Left ventricle myocardium superior (tissue), 1 donor: ENCODE results near the gene CACUL1. TPM values are rescaled to one million over a fixed set of nuclear protein-coding genes. Genes with fewer than 3 reads are reported as not detected.
"Not testable (repeated sequence)": the region's sequence is repeated elsewhere in the genome, so short reads cannot be mapped to it uniquely, and the experiment has no call there.

Experiments used
- ATAC-seq: fragments of 200-7000 bp; cut with Tn5 transposase; one replicate; pipeline ENCODE4 v1.9.1; 2020; ENCODE audit warnings: mild to moderate bottlenecking, moderate library complexity
- DNase-seq: peaks from one replicate; pipeline ENCODE4 v3.0.0-alpha.2; 2020
- intact Hi-C: fragments of 100-400 bp; cut with micrococcal nuclease; formaldehyde crosslinking; loops from one replicate; pipeline ENCODE4 v1.11.0; 2022
- total RNA-seq: library from RNA; stranded (reverse); fragmentation: NEBNext Ultra II Directional; extraction: Animal tissue kit (Norgen Biotek cat#: 25700); gene quantifications from one replicate; pipeline ENCODE4 v1.2.1, GENCODE V29; 2021
- donor health status: DM: no; HTN: yes; CAD: no; lungs with severe emphysema.

The CACUL1 gene
- total RNA-seq, 1 donor from 2014 or later = 28.5 TPM

- intact Hi-C loops = no loop called here
- DNase-seq (no peak), ATAC-seq (no peak)
Measured at GRCh38 chr10:118771976-118772375, 17.2 kb upstream of the CACUL1 start.

GRCh38 chr10:118769898-118770600, 15.3 kb upstream of the CACUL1 start:
- DNase-seq = no peak
- intact Hi-C loops = no loop called here
- no peak for ATAC-seq

GRCh38 chr10:118768041-118768919, 13.5 kb upstream of the CACUL1 start:
- DNase-seq (no peak), ATAC-seq (no peak)
- intact Hi-C loops = no loop called here

- intact Hi-C loops = no loop called here
- ATAC-seq (no peak), DNase-seq (no peak)
Measured at GRCh38 chr10:118767297-118768040, 12.7 kb upstream of the CACUL1 start.

GRCh38 chr10:118764195-118764594, 9.4 kb upstream of the CACUL1 start:
- intact Hi-C loops = no loop called here
- DNase-seq = no peak
- ATAC-seq = no peak

GRCh38 chr10:118763202-118763988, 8.6 kb upstream of the CACUL1 start:
- intact Hi-C loops = no loop called here
- ATAC-seq (no peak), DNase-seq (no peak)

GRCh38 chr10:118760265-118760664, 5.5 kb upstream of the CACUL1 start:
- no peak for DNase-seq
- intact Hi-C loops = no loop called here
- ATAC-seq = no peak

- DNase-seq (no peak), ATAC-seq (no peak)
- intact Hi-C loops = no loop called here
Measured at GRCh38 chr10:118758449-118758848, 3.7 kb upstream of the CACUL1 start.

- peak; percentile 3 for ATAC-seq
- DNase-seq = peak; percentile 51
- intact Hi-C loops = no loop called here
Measured at GRCh38 chr10:118754229-118754555, 578 bp downstream of the CACUL1 start.

GRCh38 chr10:118753331-118754228, 1.2 kb downstream of the CACUL1 start:
- intact Hi-C loops = no loop called here
- ATAC-seq = peak; percentile 27
- DNase-seq = no peak

- no peak for ATAC-seq
- intact Hi-C loops = no loop called here
- DNase-seq = no peak
Measured at GRCh38 chr10:118752409-118752808, 2.4 kb downstream of the CACUL1 start.

- ATAC-seq (no peak), DNase-seq (no peak)
- intact Hi-C loops = no loop called here
Measured at GRCh38 chr10:118751265-118751664, 3.5 kb downstream of the CACUL1 start.

- ATAC-seq (no peak), DNase-seq (no peak)
- intact Hi-C loops = no loop called here
Measured at GRCh38 chr10:118748041-118748440, 6.7 kb downstream of the CACUL1 start.

GRCh38 chr10:118746246-118746645, 8.5 kb downstream of the CACUL1 start:
- intact Hi-C loops = no loop called here
- no peak for DNase-seq
- ATAC-seq = no peak

- DNase-seq (no peak), ATAC-seq (no peak)
- intact Hi-C loops = no loop called here
Measured at GRCh38 chr10:118745056-118745455, 9.7 kb downstream of the CACUL1 start.

GRCh38 chr10:118744346-118744918, 10.3 kb downstream of the CACUL1 start:
- peak; percentile 71 for ATAC-seq

GRCh38 chr10:118742782-118743181, 12.0 kb downstream of the CACUL1 start:
- intact Hi-C loops = no loop called here
- no peak for ATAC-seq
- DNase-seq = no peak

More at GRCh38 chr10:118744346-118744918, 10.3 kb downstream of the CACUL1 start:
- DNase-seq, intact Hi-C loops: not testable (repeated sequence)

GRCh38 chr10:118742032-118742431, 12.7 kb downstream of the CACUL1 start:
- intact Hi-C loops = no loop called here
- no peak for ATAC-seq

More at GRCh38 chr10:118742032-118742431, 12.7 kb downstream of the CACUL1 start:
- DNase-seq = no peak
